GM18520 (cell line): Measurements from ENCODE around the gene LIMCH1.
"Not testable (repeated sequence)": the region's sequence is repeated elsewhere in the genome, so short reads cannot be mapped to it uniquely, and the experiment has no call there.

Source experiments
- ATAC-seq: cut with Tn5 transposase; IDR thresholded peaks from one replicate; pipeline ENCODE4 v1.9.1; 2021; ENCODE audit not compliant: unreplicated experiment

LIMCH1 gene

DNA sequence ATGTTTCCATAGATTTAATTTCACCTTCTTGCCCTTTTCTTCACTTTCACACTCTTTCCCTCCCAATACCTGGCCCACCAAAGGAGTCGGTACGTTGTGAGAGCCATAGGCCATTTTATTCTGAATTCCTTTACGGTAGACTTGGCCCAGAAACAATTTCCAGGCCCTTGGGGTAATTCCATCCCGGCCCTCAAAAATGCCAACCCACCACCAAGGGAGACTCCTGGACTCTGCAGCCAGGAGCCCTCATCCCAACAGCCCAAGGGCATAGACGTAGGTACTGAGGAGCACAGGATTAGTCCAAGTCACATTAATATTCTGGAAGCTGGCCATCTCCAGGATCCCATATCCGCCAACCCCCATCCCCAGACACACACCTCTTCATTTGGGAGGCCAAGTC lies 102.9 kb downstream of the LIMCH1 start:
- no peak for ATAC-seq

DNA sequence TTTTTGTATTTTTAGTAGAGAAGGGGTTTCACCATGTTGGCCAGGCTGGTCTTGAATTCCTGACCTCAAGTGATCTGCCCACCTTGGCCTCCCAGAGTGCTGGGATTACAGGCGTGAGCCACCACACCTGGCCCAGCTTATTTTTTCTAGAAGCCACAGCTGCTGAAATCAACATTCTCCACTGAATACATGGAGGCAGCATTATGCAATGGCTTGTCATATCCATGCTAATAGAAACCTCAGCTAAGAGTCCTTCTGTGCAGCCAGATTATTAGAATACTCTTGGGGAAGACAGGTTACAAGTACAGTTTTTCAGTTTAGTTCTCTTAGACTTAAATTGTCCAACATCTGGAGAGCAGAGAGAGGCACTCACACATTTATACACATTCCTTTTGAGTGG lies 104.8 kb downstream of the LIMCH1 start:
- not testable (repeated sequence) for ATAC-seq

GRCh38 chr4:41643331-41643730 lies 105.4 kb downstream of the LIMCH1 start:
- ATAC-seq = no peak

- ATAC-seq = no peak
Measured at GRCh38 chr4:41644288-41644914, 106.4 kb downstream of the LIMCH1 start.

DNA sequence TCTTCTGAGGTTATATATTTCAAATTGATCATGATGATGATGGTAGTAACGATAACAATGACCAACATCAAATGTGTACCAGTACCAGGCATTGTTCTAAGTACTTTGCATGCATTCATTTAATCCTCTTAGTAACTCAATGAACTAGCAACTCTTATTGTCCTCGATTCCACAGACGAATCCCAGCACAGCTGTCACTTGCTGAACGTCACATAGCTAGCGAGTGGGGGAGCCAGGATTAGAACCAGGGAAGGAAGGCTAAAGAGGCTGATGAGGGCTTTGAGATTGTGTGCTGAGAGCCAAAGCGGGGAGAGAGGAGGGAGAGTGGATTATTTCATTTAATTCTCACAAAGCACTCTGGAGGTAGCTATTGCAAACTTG lies 106.9 kb downstream of the LIMCH1 start:
- ATAC-seq = no peak

DNA sequence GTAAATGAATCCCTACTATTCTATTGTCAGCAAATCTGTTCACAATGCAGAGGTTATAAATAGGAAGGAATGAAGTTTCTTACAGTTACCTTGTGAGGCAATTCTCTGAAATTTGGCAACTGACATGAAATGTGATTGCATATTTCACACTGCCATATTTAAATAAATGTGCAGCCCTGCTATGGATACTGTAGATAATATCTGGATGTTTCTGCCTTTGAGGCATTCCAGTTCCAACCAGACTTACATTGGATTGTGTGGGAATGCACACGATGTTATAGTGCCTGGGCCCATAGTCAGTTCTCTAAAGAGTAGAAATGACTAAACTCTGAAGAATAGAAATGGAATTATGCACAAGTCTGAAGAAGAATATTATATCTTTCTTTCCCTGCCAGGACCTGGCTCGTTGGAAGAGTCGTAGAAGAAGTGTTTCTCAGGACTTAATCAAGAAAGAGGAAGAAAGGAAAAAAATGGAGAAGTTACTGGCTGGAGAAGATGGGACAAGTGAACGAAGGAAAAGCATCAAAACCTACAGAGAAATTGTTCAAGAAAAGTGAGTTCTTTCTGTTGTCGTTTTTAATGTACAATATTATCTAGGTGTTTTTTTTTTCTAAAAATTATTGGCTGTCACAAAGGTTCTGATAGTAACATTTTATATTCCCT lies 107.9 kb downstream of the LIMCH1 start:
- ATAC-seq = no peak

GRCh38 chr4:41646862-41647261 lies 108.9 kb downstream of the LIMCH1 start:
- ATAC-seq = no peak

DNA sequence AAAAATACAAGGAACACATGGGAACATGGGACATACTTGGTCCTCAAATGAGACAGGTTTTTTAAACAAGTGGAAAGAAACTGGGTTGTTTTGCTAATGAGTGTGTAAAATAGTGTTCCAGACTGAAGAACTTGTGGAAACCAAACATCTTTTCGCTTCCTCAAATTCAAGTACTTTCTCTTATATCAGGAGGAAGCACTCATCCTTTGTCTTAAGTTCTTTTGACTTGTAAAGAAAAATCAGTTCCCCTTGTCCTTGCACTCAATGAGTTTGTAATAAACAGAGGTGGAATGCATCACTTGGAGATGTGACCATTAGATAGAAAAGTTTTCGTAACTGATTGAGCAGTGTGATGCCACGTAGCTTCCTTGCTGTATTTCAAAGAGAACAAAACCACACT lies 109.4 kb downstream of the LIMCH1 start:
- no peak for ATAC-seq

- not testable (repeated sequence) for ATAC-seq
Measured at GRCh38 chr4:41651150-41651549, 113.2 kb downstream of the LIMCH1 start.

DNA sequence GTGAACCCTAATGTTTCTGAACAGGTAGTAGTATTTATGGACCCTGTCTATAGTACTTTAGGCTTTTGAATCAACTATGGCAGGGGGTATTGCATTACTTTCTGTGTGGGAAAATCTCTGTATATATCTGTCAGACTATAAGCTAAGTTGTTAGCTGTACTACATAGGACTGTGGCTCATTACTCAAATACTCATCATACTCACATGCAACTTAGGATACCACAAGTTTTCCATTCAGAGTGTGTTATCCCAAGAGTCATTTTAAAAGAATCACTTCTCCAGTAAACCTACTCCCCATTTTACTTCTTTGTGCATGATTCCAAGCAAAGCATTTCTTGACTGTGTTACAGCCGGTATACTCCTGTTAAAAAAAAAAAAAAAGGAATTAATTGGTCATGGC lies 115.0 kb downstream of the LIMCH1 start:
- ATAC-seq = no peak

GRCh38 chr4:41653523-41653922 lies 115.6 kb downstream of the LIMCH1 start:
- ATAC-seq = no peak

DNA sequence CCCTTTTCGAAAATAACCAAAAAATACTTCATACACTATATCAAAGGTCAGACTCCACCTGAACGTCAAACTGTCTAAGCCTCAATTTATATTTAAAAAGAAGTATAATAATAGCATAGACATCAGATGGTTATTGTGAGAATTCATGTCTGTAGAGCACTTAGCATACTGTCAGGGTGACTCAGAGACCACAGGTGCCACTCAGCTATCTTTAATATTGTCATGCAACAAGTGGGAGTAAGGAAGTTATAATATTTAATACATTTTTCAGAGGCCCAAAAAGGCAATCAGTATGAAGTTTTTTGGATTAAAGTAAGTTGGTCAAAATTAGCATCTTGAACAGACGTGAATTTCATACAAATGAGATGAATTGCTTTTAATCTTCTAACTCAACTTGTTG lies 117.2 kb downstream of the LIMCH1 start:
- ATAC-seq = no peak

- no peak for ATAC-seq
Measured at GRCh38 chr4:41656106-41656505, 118.1 kb downstream of the LIMCH1 start.

GRCh38 chr4:41656572-41657520 lies 118.9 kb downstream of the LIMCH1 start:
- ATAC-seq = no peak

DNA sequence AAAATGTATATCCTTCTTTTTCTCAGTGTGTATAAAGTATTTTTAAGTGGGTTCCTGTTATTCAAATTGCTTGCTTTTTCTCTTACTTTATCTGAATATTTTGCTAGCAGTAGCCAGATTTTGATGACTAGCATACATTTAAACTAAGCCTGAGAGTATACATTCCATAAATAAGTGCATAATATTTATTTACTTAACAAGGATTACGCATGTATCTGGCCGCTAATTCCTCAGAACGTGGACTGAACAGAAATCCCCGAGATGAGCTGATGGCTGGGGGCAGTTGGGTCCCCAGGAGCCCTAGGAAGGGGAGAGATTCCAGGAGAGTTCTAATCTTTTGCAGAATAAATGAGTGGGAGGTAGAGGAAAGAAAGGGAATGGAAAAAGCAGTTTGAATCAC lies 119.6 kb downstream of the LIMCH1 start:
- no peak for ATAC-seq

DNA sequence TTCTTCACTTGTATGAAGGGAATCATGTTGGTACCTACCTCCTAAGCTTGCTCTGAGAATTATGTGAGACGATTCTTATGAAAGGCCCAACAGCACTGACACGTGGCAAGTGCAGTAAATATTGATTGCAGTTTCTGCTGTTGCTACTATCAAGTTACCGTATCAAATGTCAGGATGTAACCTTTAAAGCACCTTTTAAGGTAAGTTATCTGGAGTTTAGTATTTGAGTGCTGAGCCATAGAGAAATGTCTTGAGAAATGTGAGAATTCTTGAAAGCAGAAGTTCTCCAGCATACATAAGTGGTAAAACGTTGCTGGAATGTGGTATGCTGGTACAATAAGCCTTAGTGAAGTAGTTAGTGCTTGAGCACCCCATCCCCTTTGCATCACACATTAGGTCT lies 120.2 kb downstream of the LIMCH1 start:
- no peak for ATAC-seq

DNA sequence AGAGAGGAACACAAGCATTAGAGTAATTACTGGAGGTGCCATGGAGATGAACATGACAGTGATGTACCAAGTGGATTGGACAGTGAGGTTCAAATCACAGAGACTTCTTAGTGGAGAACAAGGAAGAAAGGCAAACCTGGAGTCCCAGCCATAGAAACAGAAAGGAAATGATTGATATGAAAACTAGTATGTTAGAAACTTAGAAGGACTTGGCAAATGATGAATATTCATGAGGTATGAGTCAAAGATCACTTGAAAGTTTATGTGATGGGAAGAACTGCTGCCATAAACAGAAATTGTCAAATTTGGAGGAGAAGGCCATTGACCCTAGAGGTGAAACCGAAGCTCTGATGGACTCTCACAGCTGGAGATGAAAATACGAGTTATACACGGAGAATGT lies 122.4 kb downstream of the LIMCH1 start:
- ATAC-seq = no peak

DNA sequence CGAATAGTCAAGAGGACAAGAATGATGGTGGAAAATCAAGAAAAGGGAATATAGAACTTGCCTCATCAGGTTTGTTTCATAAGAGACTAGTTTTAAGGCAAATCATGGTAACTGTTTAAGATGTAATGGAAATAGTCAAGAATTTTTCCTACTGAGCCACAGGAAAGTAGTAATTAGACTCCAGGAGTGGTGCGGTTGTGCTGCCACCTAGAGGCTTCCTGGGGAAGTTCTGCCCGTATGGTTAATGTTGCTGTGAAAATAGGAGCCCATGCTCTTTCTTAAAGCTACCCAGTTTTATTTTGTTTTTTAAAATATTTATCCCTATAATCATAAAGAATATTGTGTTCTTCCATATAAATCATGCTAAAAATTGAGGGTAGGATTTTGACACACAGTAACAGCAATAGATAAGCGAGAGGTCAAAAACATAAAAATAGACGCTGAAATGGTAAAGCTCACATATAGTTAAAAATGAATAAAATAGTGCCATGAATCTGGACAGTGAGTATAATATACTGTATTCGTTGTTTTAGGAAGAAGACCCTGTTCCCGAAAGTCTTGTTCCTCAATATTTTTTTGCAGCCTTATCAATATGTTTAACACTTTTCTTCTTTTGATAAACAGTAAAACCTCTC lies 123.6 kb downstream of the LIMCH1 start:
- ATAC-seq = no peak

DNA sequence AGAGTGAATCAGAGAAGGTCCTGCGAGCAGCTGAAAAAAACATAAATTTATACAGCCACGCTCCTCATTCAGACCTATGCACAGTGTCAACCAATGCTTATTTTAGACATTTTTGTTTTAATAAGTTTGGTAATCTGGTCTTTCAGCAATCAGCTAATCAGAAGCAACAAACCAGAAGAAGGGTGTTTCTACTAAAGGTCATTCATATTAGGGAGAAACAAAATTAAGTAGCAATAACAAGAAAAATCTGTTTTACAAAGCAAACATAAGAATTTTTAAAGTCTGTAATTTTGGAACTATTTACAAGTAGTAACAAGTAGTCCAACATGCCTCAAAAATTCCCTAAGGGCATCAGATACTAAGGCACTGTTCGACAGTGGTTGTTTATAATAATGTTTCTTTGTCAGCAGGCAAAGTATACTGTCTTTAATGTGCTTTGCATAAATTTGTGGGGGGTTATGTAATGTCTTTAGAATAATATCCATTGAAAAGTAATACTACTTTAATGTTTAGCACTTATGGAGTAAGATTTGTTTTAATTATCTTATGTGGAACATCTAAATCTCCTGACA lies 127.8 kb downstream of the LIMCH1 start:
- ATAC-seq = no peak

DNA sequence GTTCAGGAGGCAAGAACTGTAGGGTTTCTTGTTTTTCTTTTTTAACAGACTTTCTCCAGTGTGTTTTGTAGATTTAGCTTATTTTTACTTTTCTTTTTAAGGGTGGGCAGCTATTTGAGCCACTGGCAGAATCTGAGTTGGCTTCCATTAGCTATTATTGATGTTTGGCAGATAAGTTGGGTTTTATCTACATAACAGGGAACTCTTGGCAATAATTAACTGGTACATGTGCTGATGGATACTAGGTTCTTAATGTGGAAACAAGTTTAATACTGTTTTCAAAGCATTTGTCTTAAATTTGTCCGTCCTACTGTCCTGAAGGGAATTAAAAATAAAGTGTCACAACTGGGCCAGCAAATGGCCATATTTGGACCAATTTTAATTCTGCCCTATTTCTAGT lies 130.1 kb downstream of the LIMCH1 start:
- no peak for ATAC-seq

DNA sequence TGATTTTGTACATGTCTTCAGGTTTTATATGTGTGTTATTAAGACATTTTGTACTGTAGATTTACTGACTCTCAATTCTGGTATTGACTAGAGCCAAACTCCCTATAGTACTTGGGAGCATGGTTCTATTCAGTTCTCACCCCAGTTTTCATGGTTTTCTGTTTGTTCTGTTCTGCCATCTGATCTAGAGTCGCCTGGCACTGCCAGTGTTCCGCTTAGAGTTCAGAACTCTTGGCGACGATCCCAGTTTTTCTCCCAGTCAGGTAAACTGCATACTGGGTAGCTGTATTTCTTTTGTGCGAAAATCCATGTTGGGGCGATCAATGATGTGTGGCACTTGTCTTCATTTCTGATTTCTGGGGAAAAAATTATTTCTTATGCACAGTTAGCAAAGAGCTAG lies 132.6 kb downstream of the LIMCH1 start:
- no peak for ATAC-seq
